Natural killer cell (primary cell): Measurements from ENCODE around the gene TMEM39A. TPM values are rescaled to one million over a fixed set of nuclear protein-coding genes. Genes with fewer than 3 reads are reported as not detected.

Experiments used
- ATAC-seq, 3 donors: fragments of 150-1000 bp in 2 of 3; fragments of 200-7000 bp in 1 of 3; cut with Tn5 transposase; 1 replicate in 1 of 3; 2 replicates in 2 of 3; pipeline ENCODE4 v1.10.0; 2021; ENCODE audit warnings: mild to moderate bottlenecking in 2 of 3, moderate library complexity in 2 of 3
- DNase-seq, 2 donors: peaks; one replicate each; pipeline versions ENCODE4 v3.0.0 to v3.0.0-alpha.2; 2013 to 2021; ENCODE audit warnings: mixed read lengths in 1 of 2
- H3K27ac ChIP-seq: one replicate; pipeline ENCODE4 v1.5.1; 2013; ENCODE audit warnings: mild to moderate bottlenecking, low read length
- H3K27me3 ChIP-seq: one replicate; pipeline ENCODE4 v1.6.1; 2013; ENCODE audit warnings: low read length; ENCODE audit not compliant: control insufficient read depth, insufficient read depth
- H3K36me3 ChIP-seq: one replicate; pipeline ENCODE4 v1.6.1; 2013; ENCODE audit warnings: low read length; ENCODE audit not compliant: control insufficient read depth, insufficient read depth
- H3K4me1 ChIP-seq: one replicate; pipeline ENCODE4 v1.6.1; 2013; ENCODE audit warnings: low read length; ENCODE audit not compliant: control insufficient read depth, insufficient read depth
- H3K4me3 ChIP-seq: one replicate; pipeline ENCODE4 v1.5.1; 2013; ENCODE audit warnings: low read length
- H3K9me3 ChIP-seq: one replicate; pipeline ENCODE4 v1.6.1; 2013; ENCODE audit warnings: low read length; ENCODE audit not compliant: control insufficient read depth, insufficient read depth
- H3K27ac Mint-ChIP-seq, 2 donors: one replicate each; pipeline ENCODE4 v1.8.0; 2022; ENCODE audit warnings: mild to moderate bottlenecking in 2 of 2, mixed read lengths in 2 of 2, moderate library complexity in 1 of 2
- H3K27me3 Mint-ChIP-seq, 2 donors: one replicate each; pipeline ENCODE4 v1.8.0; 2022; ENCODE audit warnings: low read depth in 2 of 2, mixed read lengths in 2 of 2
- H3K36me3 Mint-ChIP-seq: one replicate; pipeline ENCODE4 v1.8.0; 2022; ENCODE audit warnings: mixed read lengths
- H3K4me1 Mint-ChIP-seq, 2 donors: one replicate each; pipeline ENCODE4 v1.8.0; 2022; ENCODE audit warnings: mixed read lengths in 2 of 2
- H3K4me3 Mint-ChIP-seq: one replicate; pipeline ENCODE4 v1.8.0; 2022; ENCODE audit warnings: mild to moderate bottlenecking, moderate library complexity, mixed read lengths
- H3K9me3 Mint-ChIP-seq, 2 donors: one replicate each; pipeline ENCODE4 v1.8.0; 2022; ENCODE audit warnings: mixed read lengths in 2 of 2
- CTCF ChIP-seq: fragments of 200-600 bp; IDR thresholded peaks from one replicate; pipeline ENCODE4 v1.8.0; 2022; ENCODE audit warnings: antibody characterized with exemption
- WGBS: methylation state at CpG from one replicate; pipeline ENCODE4 v1.1.7; 2013; ENCODE audit warnings: missing lambda C conversion rate; ENCODE audit not compliant: insufficient coverage; 5-methylcytosine and 5-hydroxymethylcytosine counted together
- intact Hi-C: fragments of 100-400 bp; cut with micrococcal nuclease; formaldehyde crosslinking; loops from one replicate; pipeline ENCODE4 v1.14.2; 2022
- total RNA-seq, 4 donors: library from RNA; stranded (reverse); fragments of 120-200 nt in 1 of 4; gene quantifications; one replicate each; pipeline versions ENCODE4 v1.2.3 to v1.2.4, GENCODE V29; 2013 to 2022

Gene TMEM39A
- total RNA-seq, 3 donors from 2014 or later (not counting 1 experiment from before 2014, with no cell fraction given), result 64.2 to 76.5 (median 64.7) TPM

- H3K27ac ChIP-seq, result no peak overlapping the region
- H3K4me3 ChIP-seq, result no peak overlapping the region
- ATAC-seq, result no peak
- H3K36me3 ChIP-seq, result peaks cover 13% of the 10 kb centered on the region
- no peaks in the 10 kb centered on the region for H3K9me3 ChIP-seq
- H3K4me1 ChIP-seq, result no peaks in the 10 kb centered on the region
- Mint-ChIP-seq H3K27me3 (no peaks in the 10 kb centered on the region), H3K4me3 (no peak overlapping the region), H3K4me1 (no peaks in the 10 kb centered on the region), H3K36me3 (no peaks in the 10 kb centered on the region), H3K9me3 (no peaks in the 10 kb centered on the region), H3K27ac (no peak overlapping the region)
- WGBS, result 100% methylated on average over 1 of the region's 2 CpGs
- TF ChIP-seq CTCF, result no peak
- no peak for DNase-seq
- H3K27me3 ChIP-seq, result no peaks in the 10 kb centered on the region
- intact Hi-C loops, result no loop called here
These were observed 58.1 kb downstream of the TMEM39A start for GRCh38 chr3:119405315-119405714.

DNA sequence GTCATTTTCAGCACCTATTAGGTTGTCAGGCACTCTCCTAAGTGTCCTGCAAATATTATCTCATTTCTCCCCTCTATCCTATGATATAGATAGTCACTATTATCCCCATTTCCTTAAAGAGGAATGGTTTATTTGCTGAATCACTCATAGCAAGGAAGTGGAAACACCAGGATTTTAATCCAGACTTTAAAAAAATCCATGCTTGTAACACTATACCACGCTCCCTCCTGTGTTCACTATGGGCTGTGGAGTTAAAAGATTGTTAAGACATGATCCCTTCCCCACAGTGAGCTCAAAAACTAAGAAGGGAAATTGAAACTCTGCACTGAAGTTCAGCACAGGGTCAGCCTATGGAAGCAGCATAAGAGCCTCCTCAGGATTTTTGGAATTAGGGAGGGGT, 60.2 kb downstream of the TMEM39A start:
- Mint-ChIP-seq H3K9me3 (no peaks in the 10 kb centered on the region), H3K27ac (peak overlapping the region in 1 of 2 donors; percentile 9), H3K27me3 (no peaks in the 10 kb centered on the region)

DNA sequence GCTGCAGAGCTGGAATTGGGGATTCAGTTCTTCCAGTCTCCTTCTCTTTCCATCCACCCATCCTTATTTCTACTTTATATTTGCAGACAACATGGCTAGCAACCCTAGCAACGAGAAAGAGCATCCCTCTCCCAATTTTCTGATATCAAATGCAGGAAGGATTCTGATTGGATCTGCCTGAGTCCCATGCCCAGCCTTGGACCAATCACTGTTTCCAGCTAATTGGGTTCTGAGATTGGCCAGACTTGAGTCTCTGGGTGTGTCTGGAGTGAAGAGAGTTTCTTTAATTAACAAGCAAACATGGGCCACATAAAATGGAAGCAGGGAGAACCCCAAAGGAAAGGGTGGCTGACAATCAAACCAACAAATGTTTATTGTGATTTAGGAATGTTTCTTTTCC, 60.6 kb downstream of the TMEM39A start:
- no peak for DNase-seq
- H3K4me1 Mint-ChIP-seq, result peaks cover 0 to 5% of the 10 kb centered on the region in 2 donors
- no peak for TF ChIP-seq CTCF
- no peaks in the 10 kb centered on the region for H3K27me3 Mint-ChIP-seq
- intact Hi-C loops, result no loop called here
- Histone ChIP-seq H3K4me3 (no peak overlapping the region), H3K36me3 (peaks cover 15% of the 10 kb centered on the region), H3K4me1 (no peaks in the 10 kb centered on the region), H3K9me3 (no peaks in the 10 kb centered on the region), H3K27ac (no peak overlapping the region), H3K27me3 (no peaks in the 10 kb centered on the region)
- H3K36me3 Mint-ChIP-seq, result no peaks in the 10 kb centered on the region
- no peaks in the 10 kb centered on the region for H3K9me3 Mint-ChIP-seq
- no peak for ATAC-seq
- WGBS, result 80% methylated on average over 1 of the region's 1 CpG
- no peak overlapping the region for H3K27ac Mint-ChIP-seq
- H3K4me3 Mint-ChIP-seq, result no peak overlapping the region

More for the DNA sequence above, 60.2 kb downstream of the TMEM39A start:
- DNase-seq, result no peak
- Mint-ChIP-seq H3K4me3 (no peak overlapping the region), H3K36me3 (no peaks in the 10 kb centered on the region), H3K4me1 (peaks cover 0 to 5% of the 10 kb centered on the region in 2 donors)
- Histone ChIP-seq H3K9me3 (no peaks in the 10 kb centered on the region), H3K27me3 (no peaks in the 10 kb centered on the region), H3K36me3 (peaks cover 15% of the 10 kb centered on the region), H3K4me1 (no peaks in the 10 kb centered on the region), H3K27ac (no peak overlapping the region), H3K4me3 (no peak overlapping the region)
- ATAC-seq, result no peak
- WGBS, result no CpG with 5 or more reads among the region's 1 CpG
- intact Hi-C loops, result no loop called here
- no peak for TF ChIP-seq CTCF
